ENCODE measurements around the gene ZDHHC24.
"Not testable (repeated sequence)": the region's sequence is repeated elsewhere in the genome, so short reads cannot be mapped to it uniquely, and the experiment has no call there.

The ZDHHC24 gene

GRCh38 chr11:66543263-66544107, 2.4 kb downstream of the ZDHHC24 start:
- DNase-seq: peak; percentile 47

GRCh38 chr11:66542362-66542761, 3.5 kb downstream of the ZDHHC24 start:
- DNase-seq: no peak

GRCh38 chr11:66541892-66542291, 4.0 kb downstream of the ZDHHC24 start:
- no peak for DNase-seq

GRCh38 chr11:66540598-66540997, 5.2 kb downstream of the ZDHHC24 start:
- DNase-seq: not testable (repeated sequence)

- no peak for DNase-seq
Observed at GRCh38 chr11:66539870-66540213, 6.0 kb downstream of the ZDHHC24 start.

- no peak for DNase-seq
Observed at GRCh38 chr11:66539170-66539869, 6.5 kb downstream of the ZDHHC24 start.

- DNase-seq: no peak
Observed at GRCh38 chr11:66532784-66533183, 13.1 kb downstream of the ZDHHC24 start.

GRCh38 chr11:66531841-66532240, 14.0 kb downstream of the ZDHHC24 start:
- DNase-seq: no peak

- DNase-seq: no peak
Observed at GRCh38 chr11:66530927-66531709, 14.7 kb downstream of the ZDHHC24 start.

- DNase-seq: no peak
Observed at GRCh38 chr11:66529655-66530054, 16.2 kb downstream of the ZDHHC24 start.

GRCh38 chr11:66529069-66529468, 16.8 kb downstream of the ZDHHC24 start:
- no peak for DNase-seq

GRCh38 chr11:66524304-66525040, 21.4 kb downstream of the ZDHHC24 start:
- DNase-seq: no peak

GRCh38 chr11:66523611-66524010, 22.2 kb downstream of the ZDHHC24 start:
- no peak for DNase-seq

GRCh38 chr11:66510990-66511339, 34.9 kb downstream of the ZDHHC24 start:
- DNase-seq: no peak

GRCh38 chr11:66510271-66510989, 35.4 kb downstream of the ZDHHC24 start, which contains the start of gene BBS1:
BBS1 (plus strand) TSS chr11:66510635; CDS start chr11:66510660, 25 bp downstream.
- peak; percentile 85 for DNase-seq

- no peak for DNase-seq
Observed at GRCh38 chr11:66509131-66509561, 36.7 kb downstream of the ZDHHC24 start.

- DNase-seq: no peak
Observed at GRCh38 chr11:66505276-66505816, 40.5 kb downstream of the ZDHHC24 start.

- DNase-seq: no peak
Observed at GRCh38 chr11:66498506-66498905, 47.3 kb downstream of the ZDHHC24 start.

GRCh38 chr11:66497206-66497605, 48.6 kb downstream of the ZDHHC24 start:
- no peak for DNase-seq

GRCh38 chr11:66495401-66495854, 50.4 kb downstream of the ZDHHC24 start:
- DNase-seq: no peak

- no peak for DNase-seq
Observed at GRCh38 chr11:66494935-66495334, 50.9 kb downstream of the ZDHHC24 start.

- no peak for DNase-seq
Observed at GRCh38 chr11:66494458-66494857, 51.4 kb downstream of the ZDHHC24 start.

All from activated naive CD4-positive, alpha-beta T cell treated with Interleukin-2 at 50 U/mL for 16 hours (primary cell).